HEK293T (cell line): ENCODE data around the gene TUBB1.
"Not testable (repeated sequence)": the region's sequence is repeated elsewhere in the genome, so short reads cannot be mapped to it uniquely, and the experiment has no call there.

ENCODE experiments used
- FOXM1 ChIP-seq: fragments of 450-650 bp; IDR thresholded peaks from 2 replicates; pipeline ENCODE4 v1.6.1; 2017; ENCODE audit warnings: mild to moderate bottlenecking, borderline replicate concordance
- TARDBP ChIP-seq: fragments of 450-650 bp; IDR thresholded peaks from 2 replicates; pipeline ENCODE4 v1.6.1; 2016

GRCh38 chr20:58983115-58983468 is 36.1 kb upstream of the TUBB1 start:
- not testable (repeated sequence) for TF ChIP-seq TARDBP, FOXM1
